ENCODE results near the gene MEFV.
"Not testable (repeated sequence)": the region's sequence is repeated elsewhere in the genome, so short reads cannot be mapped to it uniquely, and the experiment has no call there.

The MEFV gene

DNA sequence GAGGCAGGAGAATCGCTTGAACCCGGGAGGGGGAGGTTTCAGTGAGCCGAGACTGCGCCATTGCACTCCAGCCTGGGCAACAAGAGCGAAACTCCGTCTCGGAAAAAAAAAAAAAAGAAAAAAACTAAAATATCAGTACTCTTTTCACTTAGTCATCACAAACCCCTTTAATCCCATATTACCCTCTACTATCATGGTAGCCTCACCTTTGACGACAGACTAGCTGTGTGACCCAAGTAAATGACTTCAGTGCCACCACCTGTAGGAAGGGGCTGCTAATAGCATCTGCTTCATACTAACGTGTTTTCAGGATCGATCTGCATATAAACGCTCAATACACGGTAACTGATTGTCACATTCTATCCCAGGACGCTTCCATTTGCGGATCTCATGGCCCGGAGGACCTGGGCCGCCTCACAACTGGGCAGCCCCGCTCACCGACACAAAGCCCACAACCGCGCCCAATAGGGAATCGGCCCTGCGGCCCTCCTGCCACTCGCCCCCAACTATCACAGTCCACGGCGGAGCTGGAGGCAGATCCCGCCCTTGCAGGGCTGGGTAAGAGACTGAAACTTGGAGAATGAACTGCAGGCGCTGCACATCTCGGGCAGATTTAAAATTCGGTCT lies 25.8 kb upstream of the MEFV start:
- in situ Hi-C loops (cut with MboI; ENCODE audit: low sequenced_read_pairs): no loop called here
- H3K36me3 ChIP-seq (replicated peaks): peaks cover 29% of the 10 kb centered on the region
- peaks cover 4% of the 10 kb centered on the region; the same call in 1 of the 2 replicates for H3K27me3 ChIP-seq (ENCODE audit: low read depth)
- H3K4me3 ChIP-seq: peak overlapping the region; percentile 74
- H3K4me1 ChIP-seq: peaks cover 14% of the 10 kb centered on the region
- DNase-seq (ENCODE audit: low spot score in 2 of 2): peak; percentile 72 to 79
- 0 out of 2 replicates have a peak, but pooled peaks cover 4% of the 10 kb centered on the region for H3K9me3 ChIP-seq

DNA sequence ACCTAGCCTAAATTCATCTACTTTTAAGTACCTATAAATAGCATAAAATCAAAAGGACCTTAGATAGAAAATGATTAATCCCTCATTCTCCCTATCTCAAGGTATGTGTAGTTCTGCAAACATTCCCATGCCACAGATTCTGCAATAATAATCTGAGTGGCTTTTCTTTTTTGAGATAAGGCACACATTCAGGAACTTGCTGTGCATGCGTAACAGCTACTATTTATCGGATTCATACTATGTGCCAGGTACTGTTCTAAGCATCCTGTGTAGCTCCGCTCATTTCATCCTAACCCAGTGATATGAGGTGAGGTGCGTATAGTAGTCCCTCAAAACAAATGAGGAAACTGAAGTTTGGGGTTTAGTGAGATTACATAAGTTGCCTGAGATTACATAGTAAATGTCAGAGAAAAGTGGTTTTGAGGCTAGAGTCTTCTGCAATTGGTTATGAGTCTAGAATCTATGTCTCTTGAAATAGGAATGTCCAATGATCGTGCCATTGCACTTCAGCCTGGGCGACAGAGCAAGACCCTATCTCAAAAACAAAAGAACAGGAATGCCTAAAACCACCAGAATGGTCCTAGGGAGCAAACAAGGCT lies 24.9 kb upstream of the MEFV start:
- in situ Hi-C loops (cut with MboI; ENCODE audit: low sequenced_read_pairs): no loop called here
- Histone ChIP-seq H3K9me3 (0 out of 2 replicates have a peak, but pooled peaks cover 4% of the 10 kb centered on the region), H3K36me3 (replicated peaks) (peaks cover 20% of the 10 kb centered on the region), H3K4me3 (no peak overlapping the region), H3K4me1 (peaks cover 14% of the 10 kb centered on the region), H3K27me3 (ENCODE audit: low read depth) (peaks cover 7% of the 10 kb centered on the region)
- DNase-seq (ENCODE audit: low spot score in 2 of 2): no peak

- in situ Hi-C loops (cut with MboI; ENCODE audit: low sequenced_read_pairs): no loop called here
- Histone ChIP-seq H3K4me1 (no peaks in the 10 kb centered on the region), H3K27me3 (ENCODE audit: low read depth) (peaks cover 7% of the 10 kb centered on the region), H3K36me3 (replicated peaks) (no peaks in the 10 kb centered on the region), H3K4me3 (no peak overlapping the region), H3K9me3 (0 out of 2 replicates have a peak, but pooled peaks cover 4% of the 10 kb centered on the region)
- no peak for DNase-seq (ENCODE audit: low spot score in 2 of 2)
Measured at GRCh38 chr16:3276679-3277078, 20.2 kb upstream of the MEFV start.

DNA sequence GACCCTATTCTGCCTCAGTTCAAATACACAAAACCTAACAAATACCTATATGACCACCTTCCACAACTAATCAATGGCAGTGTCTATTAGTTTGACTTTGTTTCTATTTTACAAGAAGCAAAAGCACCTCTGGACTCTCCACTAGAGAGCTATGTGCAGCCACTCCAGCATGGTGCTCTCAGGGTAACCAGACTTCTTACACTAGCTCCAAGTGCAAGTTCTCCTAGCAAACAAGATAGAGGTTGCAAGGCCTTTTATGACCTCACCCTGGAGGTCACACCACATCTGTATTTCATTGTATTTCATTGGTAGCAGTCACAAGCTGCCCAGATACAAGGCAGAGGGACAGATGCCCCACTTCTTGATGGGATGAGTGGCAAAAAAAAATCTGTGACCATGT lies 18.5 kb upstream of the MEFV start:
- Histone ChIP-seq H3K36me3 (replicated peaks) (no peaks in the 10 kb centered on the region), H3K4me3 (no peak overlapping the region), H3K4me1 (no peaks in the 10 kb centered on the region), H3K9me3 (no peaks in the 10 kb centered on the region), H3K27me3 (ENCODE audit: low read depth) (peaks cover 7% of the 10 kb centered on the region)
- DNase-seq (ENCODE audit: low spot score in 2 of 2): no peak
- in situ Hi-C loops (cut with MboI; ENCODE audit: low sequenced_read_pairs): no loop called here

GRCh38 chr16:3274490-3274889 lies 18.1 kb upstream of the MEFV start:
- Histone ChIP-seq H3K4me1 (no peaks in the 10 kb centered on the region), H3K9me3 (no peaks in the 10 kb centered on the region), H3K36me3 (replicated peaks) (no peaks in the 10 kb centered on the region), H3K27me3 (ENCODE audit: low read depth) (peaks cover 7% of the 10 kb centered on the region), H3K4me3 (no peak overlapping the region)
- in situ Hi-C loops (cut with MboI; ENCODE audit: low sequenced_read_pairs): no loop called here
- DNase-seq (ENCODE audit: low spot score in 2 of 2): peak in 1 of 2 experiments; percentile 24

DNA sequence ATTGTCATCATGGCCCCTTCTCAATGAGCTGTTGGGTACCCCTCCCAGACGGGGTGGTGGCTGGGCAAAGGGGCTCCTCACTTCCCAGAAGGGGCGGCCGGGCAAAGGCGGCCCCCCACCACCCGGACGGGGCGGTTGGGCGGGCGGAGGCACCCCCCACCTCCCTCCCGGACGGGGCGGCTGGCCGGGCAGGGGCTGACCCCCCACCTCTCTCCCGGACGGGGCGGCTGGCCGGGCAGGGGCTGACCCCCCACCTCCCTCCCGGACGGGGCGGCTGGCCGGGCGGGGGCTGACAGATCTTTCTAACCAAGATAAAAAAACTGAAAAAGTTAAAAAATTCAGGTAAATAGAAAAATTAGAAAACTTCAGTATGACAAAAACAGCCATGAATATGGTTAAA lies 14.8 kb upstream of the MEFV start:
- in situ Hi-C loops (cut with MboI; ENCODE audit: low sequenced_read_pairs); H3K4me3 ChIP-seq; DNase-seq (ENCODE audit: low spot score in 2 of 2); H3K36me3 ChIP-seq (replicated peaks); H3K9me3 ChIP-seq; H3K4me1 ChIP-seq; H3K27me3 ChIP-seq (ENCODE audit: low read depth): not testable (repeated sequence)

DNA sequence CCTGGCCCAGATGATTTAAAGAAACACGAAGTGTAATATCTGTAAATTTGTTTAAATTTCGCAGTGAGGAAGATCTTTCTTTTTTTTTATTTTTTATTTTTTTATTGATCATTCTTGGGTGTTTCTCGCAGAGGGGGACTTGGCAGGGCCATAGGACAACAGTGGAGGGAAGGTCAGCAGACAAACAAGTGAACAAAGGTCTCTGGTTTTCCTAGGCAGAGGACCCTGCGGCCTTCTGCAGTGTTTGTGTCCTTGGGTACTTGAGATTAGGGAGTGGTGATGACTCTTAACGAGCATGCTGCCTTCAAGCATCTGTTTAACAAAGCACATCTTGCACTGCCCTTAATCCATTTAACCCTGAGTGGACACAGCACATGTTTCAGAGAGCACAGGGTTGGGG lies 14.3 kb upstream of the MEFV start:
- H3K9me3 ChIP-seq; H3K4me3 ChIP-seq; DNase-seq (ENCODE audit: low spot score in 2 of 2); H3K27me3 ChIP-seq (ENCODE audit: low read depth); H3K36me3 ChIP-seq (replicated peaks); H3K4me1 ChIP-seq; in situ Hi-C loops (cut with MboI; ENCODE audit: low sequenced_read_pairs): not testable (repeated sequence)

- Histone ChIP-seq H3K4me3 (no peak overlapping the region), H3K9me3 (peaks cover 7% of the 10 kb centered on the region), H3K4me1 (peaks cover 5% of the 10 kb centered on the region; the same call in 1 of the 2 replicates), H3K36me3 (replicated peaks) (no peaks in the 10 kb centered on the region), H3K27me3 (ENCODE audit: low read depth) (no peaks in the 10 kb centered on the region)
- in situ Hi-C loops (cut with MboI; ENCODE audit: low sequenced_read_pairs): no loop called here
- no peak for DNase-seq (ENCODE audit: low spot score in 2 of 2)
Measured at GRCh38 chr16:3268294-3268693, 11.9 kb upstream of the MEFV start.

DNA sequence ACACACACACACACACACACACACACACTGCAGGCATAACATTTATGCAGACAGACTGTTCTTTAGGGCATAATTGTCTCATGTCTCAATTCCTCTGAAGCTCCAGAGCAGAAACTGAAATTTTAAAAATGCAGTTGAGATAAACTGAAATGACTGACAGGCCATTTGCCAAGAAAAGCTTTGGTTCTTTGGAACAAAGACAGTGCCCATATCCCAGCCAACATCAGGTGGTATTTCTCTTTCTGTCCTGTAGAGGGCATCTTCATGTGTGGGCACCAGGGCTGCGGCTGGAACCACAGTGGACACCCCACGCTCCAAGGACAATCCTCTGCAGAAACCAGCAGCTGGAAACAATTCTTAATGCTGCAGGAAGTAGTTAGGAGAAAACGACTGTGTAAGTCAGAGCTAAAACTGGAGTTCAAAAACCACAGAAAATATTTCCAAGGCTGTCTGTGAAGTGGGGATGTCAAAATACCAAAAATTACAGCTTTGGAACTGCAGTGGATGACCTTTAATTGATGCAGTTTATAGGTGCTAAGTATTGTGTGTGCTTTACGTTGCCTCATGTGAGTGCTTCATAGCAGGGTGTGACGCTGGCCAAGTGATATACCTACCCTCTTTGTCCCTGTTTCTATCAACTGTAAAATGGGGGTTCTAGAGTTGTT lies 10.6 kb upstream of the MEFV start:
- Histone ChIP-seq H3K36me3 (replicated peaks) (no peaks in the 10 kb centered on the region), H3K4me1 (peaks cover 5% of the 10 kb centered on the region; the same call in 1 of the 2 replicates), H3K9me3 (peaks cover 7% of the 10 kb centered on the region), H3K4me3 (no peak overlapping the region), H3K27me3 (ENCODE audit: low read depth) (no peaks in the 10 kb centered on the region)
- in situ Hi-C loops (cut with MboI; ENCODE audit: low sequenced_read_pairs): no loop called here
- peak; percentile 18 to 41 for DNase-seq (ENCODE audit: low spot score in 2 of 2)

DNA sequence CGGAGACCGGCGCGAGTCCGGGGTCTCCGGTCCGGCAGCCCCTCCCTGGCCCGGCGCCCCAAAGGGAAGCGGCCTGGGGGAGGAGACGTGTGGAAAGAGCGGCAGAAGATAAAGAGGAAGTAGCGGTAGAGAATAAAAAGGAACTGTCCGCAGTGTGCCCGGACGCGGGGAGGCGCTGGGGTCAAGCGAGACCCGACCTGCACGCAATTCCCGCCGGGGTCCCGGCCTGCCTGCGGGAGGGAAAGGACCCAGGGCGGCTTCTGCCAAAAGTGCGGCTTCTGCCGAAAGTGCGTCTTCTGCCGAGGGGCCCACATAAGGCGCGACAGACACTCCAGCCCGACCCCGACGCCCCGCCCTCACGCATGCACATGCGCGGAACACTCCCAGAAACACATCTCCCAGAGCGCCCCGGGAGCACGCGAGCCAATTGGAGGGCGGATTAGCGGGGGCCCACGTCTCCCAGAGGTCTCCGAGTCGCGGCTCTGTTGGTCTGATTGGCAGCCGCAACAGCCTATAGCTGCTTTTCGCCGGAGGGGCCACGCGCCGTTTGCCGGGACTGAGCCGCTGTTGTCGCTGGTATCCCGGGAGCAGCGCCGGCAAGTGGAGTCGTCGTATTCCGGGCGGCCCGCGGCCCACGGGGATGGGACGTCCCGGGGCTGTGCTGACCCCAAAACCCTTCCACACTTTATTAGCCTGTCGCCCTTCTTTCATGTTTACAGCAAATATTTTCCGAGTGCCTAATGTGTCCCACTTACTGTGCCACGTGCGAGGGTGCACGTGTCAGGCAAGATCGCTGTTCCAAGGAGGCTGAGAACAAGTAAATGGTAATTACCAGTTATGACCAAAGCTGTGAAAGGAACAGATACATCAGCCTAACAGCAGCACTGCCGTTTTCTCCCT lies 8.0 kb upstream of the MEFV start:
- peak; percentile 97 to 99 for DNase-seq (ENCODE audit: low spot score in 2 of 2)
- in situ Hi-C loops (cut with MboI; ENCODE audit: low sequenced_read_pairs): no loop called here
- peaks cover 7% of the 10 kb centered on the region for H3K9me3 ChIP-seq
- H3K4me1 ChIP-seq: peaks cover 5% of the 10 kb centered on the region; the same call in 1 of the 2 replicates
- peak overlapping the region; percentile 65 for H3K4me3 ChIP-seq
- no peaks in the 10 kb centered on the region for H3K27me3 ChIP-seq (ENCODE audit: low read depth)
- no peaks in the 10 kb centered on the region for H3K36me3 ChIP-seq (replicated peaks)

DNA sequence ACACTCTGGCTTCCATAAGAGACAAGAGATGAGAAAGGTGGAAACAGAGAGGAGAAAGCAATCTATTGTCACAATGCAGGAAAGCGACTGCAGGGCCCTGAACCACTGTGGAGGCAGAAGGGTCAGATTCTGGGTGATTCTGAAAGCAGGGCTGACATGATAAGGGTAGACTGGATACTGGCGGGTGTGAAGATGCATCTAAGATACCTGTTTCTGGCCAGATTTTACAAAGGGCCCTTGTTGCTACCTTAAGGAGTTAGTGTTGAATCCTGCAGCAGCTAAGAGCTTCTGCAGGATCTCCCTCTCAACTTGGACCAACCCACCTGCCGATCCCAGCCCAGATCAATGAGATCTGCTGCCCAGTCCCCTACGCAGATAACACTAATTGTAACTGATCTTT lies 6.1 kb upstream of the MEFV start:
- H3K36me3 ChIP-seq (replicated peaks): no peaks in the 10 kb centered on the region
- in situ Hi-C loops (cut with MboI; ENCODE audit: low sequenced_read_pairs): no loop called here
- H3K4me1 ChIP-seq: peaks cover 5% of the 10 kb centered on the region; the same call in 1 of the 2 replicates
- no peak for DNase-seq (ENCODE audit: low spot score in 2 of 2)
- peaks cover 7% of the 10 kb centered on the region for H3K9me3 ChIP-seq
- H3K27me3 ChIP-seq (ENCODE audit: low read depth): no peaks in the 10 kb centered on the region
- no peak overlapping the region for H3K4me3 ChIP-seq

- Histone ChIP-seq H3K9me3 (peaks cover 3% of the 10 kb centered on the region; the same call in 1 of the 2 replicates), H3K4me1 (peaks cover 3% of the 10 kb centered on the region; the same call in 1 of the 2 replicates), H3K4me3 (no peak overlapping the region), H3K27me3 (ENCODE audit: low read depth) (peaks cover 4% of the 10 kb centered on the region; the same call in 1 of the 2 replicates), H3K36me3 (replicated peaks) (no peaks in the 10 kb centered on the region)
- DNase-seq (ENCODE audit: low spot score in 2 of 2): no peak
- in situ Hi-C loops (cut with MboI; ENCODE audit: low sequenced_read_pairs): no loop called here
Measured at GRCh38 chr16:3259836-3260235, 3.4 kb upstream of the MEFV start.

GRCh38 chr16:3256866-3257465 lies 533 bp upstream of the MEFV start:
- Histone ChIP-seq H3K4me1 (no peaks in the 10 kb centered on the region), H3K27me3 (ENCODE audit: low read depth) (peaks cover 4% of the 10 kb centered on the region; the same call in 1 of the 2 replicates), H3K36me3 (replicated peaks) (no peaks in the 10 kb centered on the region), H3K4me3 (no peak overlapping the region), H3K9me3 (0 out of 2 replicates have a peak, but pooled peaks cover 2% of the 10 kb centered on the region)
- DNase-seq (ENCODE audit: low spot score in 2 of 2): no peak
- in situ Hi-C loops (cut with MboI; ENCODE audit: low sequenced_read_pairs): no loop called here
